ENCODE data around the gene IGFN1. TPM values are rescaled to one million over a fixed set of nuclear protein-coding genes. Genes with fewer than 3 reads are reported as not detected.

Gene IGFN1
- total and polyA plus RNA-seq, 2 experiments from 2014 or later: 0.37 to 3.1 TPM

DNA sequence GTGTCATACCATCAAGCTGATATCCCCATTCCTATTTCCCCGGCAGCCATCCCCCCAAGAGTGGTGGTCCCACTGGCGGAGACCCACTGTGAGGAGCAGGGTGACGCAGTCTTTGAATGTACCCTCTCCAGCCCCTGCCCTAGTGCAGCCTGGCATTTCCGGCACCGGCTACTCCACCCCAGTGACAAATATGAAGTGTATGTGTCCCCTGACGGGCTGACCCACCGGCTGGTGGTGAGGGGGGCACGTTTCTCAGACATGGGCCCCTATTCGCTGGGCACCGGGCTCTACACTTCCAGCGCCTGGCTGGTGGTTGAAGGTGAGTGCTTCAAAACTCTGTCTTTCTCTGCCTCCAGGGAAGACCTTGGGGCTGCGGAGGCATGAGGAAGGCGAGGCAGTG lies 14.4 kb downstream of the IGFN1 start:
- no peaks in the 10 kb centered on the region for H3K79me2 ChIP-seq
- H3K27me3 ChIP-seq: no peaks in the 10 kb centered on the region
- H3K9me3 ChIP-seq (ENCODE audit: low read depth): no peaks in the 10 kb centered on the region
- TF ChIP-seq EZH2 (IDR thresholded peaks at IDR 0.05; ENCODE audit: borderline replicate concordance) (no peak), EZH2phosphoT487 (IDR thresholded peaks at IDR 0.05; ENCODE audit: low read depth, severe bottlenecking, unreplicated experiment) (no peak)
- TF ChIP-seq, protein P1, sequence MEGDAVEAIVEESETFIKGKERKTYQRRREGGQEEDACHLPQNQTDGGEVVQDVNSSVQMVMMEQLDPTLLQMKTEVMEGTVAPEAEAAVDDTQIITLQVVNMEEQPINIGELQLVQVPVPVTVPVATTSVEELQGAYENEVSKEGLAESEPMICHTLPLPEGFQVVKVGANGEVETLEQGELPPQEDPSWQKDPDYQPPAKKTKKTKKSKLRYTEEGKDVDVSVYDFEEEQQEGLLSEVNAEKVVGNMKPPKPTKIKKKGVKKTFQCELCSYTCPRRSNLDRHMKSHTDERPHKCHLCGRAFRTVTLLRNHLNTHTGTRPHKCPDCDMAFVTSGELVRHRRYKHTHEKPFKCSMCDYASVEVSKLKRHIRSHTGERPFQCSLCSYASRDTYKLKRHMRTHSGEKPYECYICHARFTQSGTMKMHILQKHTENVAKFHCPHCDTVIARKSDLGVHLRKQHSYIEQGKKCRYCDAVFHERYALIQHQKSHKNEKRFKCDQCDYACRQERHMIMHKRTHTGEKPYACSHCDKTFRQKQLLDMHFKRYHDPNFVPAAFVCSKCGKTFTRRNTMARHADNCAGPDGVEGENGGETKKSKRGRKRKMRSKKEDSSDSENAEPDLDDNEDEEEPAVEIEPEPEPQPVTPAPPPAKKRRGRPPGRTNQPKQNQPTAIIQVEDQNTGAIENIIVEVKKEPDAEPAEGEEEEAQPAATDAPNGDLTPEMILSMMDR (IDR thresholded peaks at IDR 0.05; ENCODE audit: poor library complexity): no peak
- H3K4me3 ChIP-seq: no peak overlapping the region
- no peaks in the 10 kb centered on the region for H3K4me1 ChIP-seq (ENCODE audit: insufficient read depth)
- DNase-seq (ENCODE audit: low spot score): no peak
- 91% methylated on average over 13 of the region's 13 CpGs for WGBS (ENCODE audit: low lambda C conversion rate, missing lambda C conversion rate)
- H3K27ac ChIP-seq: no peak overlapping the region
- H3K4me2 ChIP-seq: no peak overlapping the region
- no peaks in the 10 kb centered on the region for H3K36me3 ChIP-seq (replicated peaks; ENCODE audit: insufficient read depth, low read depth)
- no peaks in the 10 kb centered on the region for H4K20me1 ChIP-seq (ENCODE audit: insufficient read depth, poor library complexity, severe bottlenecking)
- H3K9me2 ChIP-seq (replicated peaks; ENCODE audit: insufficient read depth): no peaks in the 10 kb centered on the region
- no peak overlapping the region for H2AFZ ChIP-seq

DNA sequence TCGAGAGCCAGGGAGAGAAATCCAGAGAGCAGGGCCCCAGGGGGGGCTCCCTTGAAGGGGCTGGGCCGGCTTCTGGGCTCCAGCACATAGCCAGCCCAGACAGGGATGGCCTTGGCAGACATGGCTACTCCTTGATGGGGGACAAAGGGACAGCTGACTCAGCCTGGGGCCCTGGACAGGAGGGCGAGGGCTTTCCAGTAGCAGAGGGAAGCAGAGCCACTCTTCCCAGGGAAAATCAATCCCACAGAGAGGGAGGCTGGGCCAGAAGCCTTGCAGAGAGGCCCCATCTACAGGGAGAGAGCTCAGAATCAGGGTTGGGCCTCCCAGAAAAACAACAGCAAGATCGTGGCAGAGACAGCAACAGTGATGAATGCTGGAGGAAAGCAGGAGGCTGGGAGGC lies 15.6 kb downstream of the IGFN1 start:
- H3K36me3 ChIP-seq (replicated peaks; ENCODE audit: insufficient read depth, low read depth): no peaks in the 10 kb centered on the region
- H3K27me3 ChIP-seq: peaks cover 2% of the 10 kb centered on the region
- no peaks in the 10 kb centered on the region for H3K9me2 ChIP-seq (replicated peaks; ENCODE audit: insufficient read depth)
- no peak overlapping the region for H3K27ac ChIP-seq
- H4K20me1 ChIP-seq (ENCODE audit: insufficient read depth, poor library complexity, severe bottlenecking): no peaks in the 10 kb centered on the region
- no peaks in the 10 kb centered on the region for H3K9me3 ChIP-seq (ENCODE audit: low read depth)
- H2AFZ ChIP-seq: no peak overlapping the region
- no peak overlapping the region for H3K4me2 ChIP-seq
- H3K4me3 ChIP-seq: no peak overlapping the region
- DNase-seq (ENCODE audit: low spot score): peak; percentile 42
- WGBS (ENCODE audit: low lambda C conversion rate, missing lambda C conversion rate): 52% methylated on average over 4 of the region's 4 CpGs
- no peaks in the 10 kb centered on the region for H3K4me1 ChIP-seq (ENCODE audit: insufficient read depth)
- TF ChIP-seq EZH2 (IDR thresholded peaks at IDR 0.05; ENCODE audit: borderline replicate concordance) (no peak), EZH2phosphoT487 (IDR thresholded peaks at IDR 0.05; ENCODE audit: low read depth, severe bottlenecking, unreplicated experiment) (no peak)
- TF ChIP-seq, protein P1 (IDR thresholded peaks at IDR 0.05; ENCODE audit: poor library complexity): no peak
- H3K79me2 ChIP-seq: no peaks in the 10 kb centered on the region

DNA sequence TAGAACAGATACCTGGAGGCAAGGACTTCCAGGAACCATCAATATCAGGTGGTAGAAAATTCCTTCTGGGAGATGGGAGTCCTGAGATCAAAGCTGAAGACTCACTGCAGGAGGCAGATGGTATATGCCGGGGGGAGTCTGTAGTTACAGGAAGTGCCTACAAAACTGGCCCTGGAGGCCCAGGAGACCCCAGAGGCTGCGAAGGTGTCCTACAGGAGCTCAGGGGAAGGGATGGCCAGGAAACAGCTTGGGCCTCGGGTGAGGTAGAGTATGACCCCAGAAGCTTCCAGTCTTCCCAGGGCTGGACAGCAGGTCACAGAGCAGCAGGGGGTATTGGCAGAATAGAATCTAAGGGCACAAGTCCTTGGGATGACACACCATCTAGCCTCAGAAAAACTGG lies 16.4 kb downstream of the IGFN1 start:
- H2AFZ ChIP-seq: no peak overlapping the region
- H3K27me3 ChIP-seq: peaks cover 11% of the 10 kb centered on the region
- TF ChIP-seq EZH2phosphoT487 (IDR thresholded peaks at IDR 0.05; ENCODE audit: low read depth, severe bottlenecking, unreplicated experiment) (no peak), EZH2 (IDR thresholded peaks at IDR 0.05; ENCODE audit: borderline replicate concordance) (no peak)
- TF ChIP-seq, protein P1 (IDR thresholded peaks at IDR 0.05; ENCODE audit: poor library complexity): no peak
- H3K79me2 ChIP-seq: no peaks in the 10 kb centered on the region
- no peak overlapping the region for H3K27ac ChIP-seq
- H3K4me1 ChIP-seq (ENCODE audit: insufficient read depth): no peaks in the 10 kb centered on the region
- no peaks in the 10 kb centered on the region for H4K20me1 ChIP-seq (ENCODE audit: insufficient read depth, poor library complexity, severe bottlenecking)
- H3K9me3 ChIP-seq (ENCODE audit: low read depth): no peaks in the 10 kb centered on the region
- no peak overlapping the region for H3K4me2 ChIP-seq
- no peak overlapping the region for H3K4me3 ChIP-seq
- H3K9me2 ChIP-seq (replicated peaks; ENCODE audit: insufficient read depth): no peaks in the 10 kb centered on the region
- WGBS (ENCODE audit: low lambda C conversion rate, missing lambda C conversion rate): 100% methylated on average over 3 of the region's 3 CpGs
- no peak for DNase-seq (ENCODE audit: low spot score)
- no peaks in the 10 kb centered on the region for H3K36me3 ChIP-seq (replicated peaks; ENCODE audit: insufficient read depth, low read depth)

DNA sequence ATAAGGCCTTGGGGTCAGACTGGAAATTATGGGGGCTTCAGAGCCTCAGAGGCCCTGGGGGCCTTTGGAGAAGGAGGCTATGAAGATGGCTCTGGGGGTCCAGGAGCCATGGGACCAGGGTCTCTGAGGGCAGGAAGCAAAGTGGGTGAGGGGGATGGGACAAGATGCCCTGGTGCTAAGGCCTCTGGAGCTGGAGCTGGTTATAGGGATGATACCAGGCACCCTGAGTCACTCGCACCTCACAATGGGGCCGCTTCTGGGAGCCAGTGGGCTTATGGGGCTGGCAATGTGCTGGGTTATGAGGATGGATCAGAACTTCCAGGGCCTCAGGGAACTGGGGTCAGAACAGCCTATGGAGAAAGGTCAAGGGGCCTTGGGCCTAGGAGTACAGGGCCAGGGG lies 17.6 kb downstream of the IGFN1 start:
- H3K4me3 ChIP-seq: no peak overlapping the region
- H3K27ac ChIP-seq: no peak overlapping the region
- no peaks in the 10 kb centered on the region for H3K36me3 ChIP-seq (replicated peaks; ENCODE audit: insufficient read depth, low read depth)
- no peaks in the 10 kb centered on the region for H3K79me2 ChIP-seq
- no peaks in the 10 kb centered on the region for H3K9me3 ChIP-seq (ENCODE audit: low read depth)
- WGBS (ENCODE audit: low lambda C conversion rate, missing lambda C conversion rate): 96% methylated on average over 2 of the region's 2 CpGs
- no peaks in the 10 kb centered on the region for H4K20me1 ChIP-seq (ENCODE audit: insufficient read depth, poor library complexity, severe bottlenecking)
- H2AFZ ChIP-seq: no peak overlapping the region
- DNase-seq (ENCODE audit: low spot score): no peak
- H3K27me3 ChIP-seq: peaks cover 14% of the 10 kb centered on the region
- H3K4me1 ChIP-seq (ENCODE audit: insufficient read depth): no peaks in the 10 kb centered on the region
- no peak overlapping the region for H3K4me2 ChIP-seq
- TF ChIP-seq, protein P1 (IDR thresholded peaks at IDR 0.05; ENCODE audit: poor library complexity): no peak
- TF ChIP-seq EZH2 (IDR thresholded peaks at IDR 0.05; ENCODE audit: borderline replicate concordance): no peak
- TF ChIP-seq EZH2phosphoT487 (IDR thresholded peaks at IDR 0.05; ENCODE audit: low read depth, severe bottlenecking, unreplicated experiment): no peak
- H3K9me2 ChIP-seq (replicated peaks; ENCODE audit: insufficient read depth): no peaks in the 10 kb centered on the region
